Keratinocyte (primary cell): Measurements from ENCODE around the gene CR1L. TPM values are rescaled to one million over a fixed set of nuclear protein-coding genes. Genes with fewer than 3 reads are reported as not detected.
"Not testable (repeated sequence)": the region's sequence is repeated elsewhere in the genome, so short reads cannot be mapped to it uniquely, and the experiment has no call there.

Source experiments
- DNase-seq: peaks from one replicate; pipeline ENCODE4 v3.0.0-alpha.2; 2011; ENCODE audit warnings: low read depth, missing footprints, low spot score
- FAIRE-seq: peaks from 2 replicates; lab custom pipeline; 2011; peaks lifted over from hg19 to GRCh38; lab: Jason Lieb, UNC
- H2AFZ ChIP-seq: 2 replicates; pipeline ENCODE4 v1.6.0; 2012; ENCODE audit warnings: low read length, control low read depth, inconsistent platforms; ENCODE audit not compliant: control insufficient read depth
- H3K27ac ChIP-seq: 2 replicates; pipeline ENCODE4 v1.5.1; 2011; ENCODE audit warnings: low read length; ENCODE audit not compliant: control insufficient read depth, insufficient read depth
- H3K27me3 ChIP-seq: 3 replicates; pipeline ENCODE4 v1.6.0; 2011; ENCODE audit warnings: low read length; ENCODE audit not compliant: control insufficient read depth, insufficient read depth; ENCODE audit errors: extremely low read depth
- H3K36me3 ChIP-seq, 2 experiments: 2 replicates in 1 of 2; 3 replicates in 1 of 2; pipeline ENCODE4 v1.5.1; 2011; ENCODE audit warnings: low read length in 2 of 2, mild to moderate bottlenecking in 1 of 2; ENCODE audit not compliant: control insufficient read depth in 2 of 2, insufficient read depth in 2 of 2; ENCODE audit errors: extremely low read depth in 1 of 2
- H3K4me1 ChIP-seq: 3 replicates; pipeline ENCODE4 v1.5.1; 2011; ENCODE audit warnings: low read length; ENCODE audit not compliant: control insufficient read depth, insufficient read depth; ENCODE audit errors: extremely low read depth
- H3K4me2 ChIP-seq: 3 replicates; pipeline ENCODE4 v1.6.0; 2011; ENCODE audit warnings: low read depth, low read length; ENCODE audit not compliant: control insufficient read depth, insufficient read depth; ENCODE audit errors: extremely low read depth
- H3K4me3 ChIP-seq, 3 experiments: fragments of 200-600 bp in 1 of 3; sonication (generic) in 1 of 3; 2 replicates in 2 of 3; 3 replicates in 1 of 3; pipeline ENCODE4 v1.5.1; 2011 to 2016; ENCODE audit warnings: low read length in 3 of 3, mild to moderate bottlenecking in 3 of 3, control low read depth in 2 of 3, inconsistent platforms in 1 of 3, low read depth in 1 of 3, mixed read lengths in 1 of 3, mixed run types in 1 of 3, moderate library complexity in 1 of 3; ENCODE audit not compliant: control insufficient read depth in 2 of 3, insufficient read depth in 2 of 3; ENCODE audit errors: extremely low read depth in 1 of 3
- H3K79me2 ChIP-seq: 2 replicates; pipeline ENCODE4 v1.6.0; 2012; ENCODE audit warnings: low read length; ENCODE audit not compliant: control insufficient read depth, insufficient read depth
- H3K9ac ChIP-seq: 3 replicates; pipeline ENCODE4 v1.6.0; 2011; ENCODE audit warnings: low read length; ENCODE audit not compliant: control insufficient read depth, insufficient read depth; ENCODE audit errors: extremely low read depth
- H3K9me1 ChIP-seq: 3 replicates; pipeline ENCODE4 v1.6.0; 2011; ENCODE audit warnings: low read length; ENCODE audit not compliant: control insufficient read depth, insufficient read depth; ENCODE audit errors: extremely low read depth
- H3K9me3 ChIP-seq: 2 replicates; pipeline ENCODE4 v1.5.1; 2012; ENCODE audit warnings: low read depth, low read length; ENCODE audit not compliant: control insufficient read depth
- H4K20me1 ChIP-seq: 3 replicates; pipeline ENCODE4 v1.6.0; 2011; ENCODE audit warnings: low read length; ENCODE audit not compliant: control insufficient read depth, insufficient read depth; ENCODE audit errors: extremely low read depth
- CTCF ChIP-seq, 3 experiments: IDR thresholded peaks in 1 of 3; conservative IDR thresholded peaks in 1 of 3; optimal IDR thresholded peaks in 1 of 3; 2 replicates in 2 of 3; 3 replicates in 1 of 3; pipeline versions ENCODE3 to v1.5.1; 2011; ENCODE audit warnings: low read length in 3 of 3, mild to moderate bottlenecking in 3 of 3, moderate library complexity in 2 of 3, control low read depth in 1 of 3, inconsistent platforms in 1 of 3; ENCODE audit not compliant: insufficient read depth in 2 of 3; ENCODE audit errors: extremely low read depth in 1 of 3
- EZH2 ChIP-seq: IDR thresholded peaks from one replicate; pipeline ENCODE4 v1.6.1; 2012; ENCODE audit warnings: inconsistent platforms, mild to moderate bottlenecking, low read length, moderate library complexity
- dilution Hi-C: fragments of 300-500 bp; cut with MboI; formaldehyde crosslinking; loops from one replicate; pipeline ENCODE4 v1.7.0; 2020; ENCODE audit warnings: low sequenced_read_pairs; ENCODE audit not compliant: extremely low pct_ligation_motif_present
- polyA plus RNA-seq, 5 experiments: library from polyadenylated mRNA; depleted of rRNA in 3 of 5; stranded (reverse) in 3 of 5; stranded (forward) in 1 of 5; unstranded in 1 of 5; fragments of >200 nt; gene quantifications; 1 replicate in 1 of 5; 2 replicates in 3 of 5; 3 replicates in 1 of 5; pipeline versions ENCODE4 v1.2.1 to v1.2.3, GENCODE V29; 2011 to 2012; ENCODE audit warnings: missing spikeins in 2 of 5, low read depth in 1 of 5, low replicate concordance in 1 of 5

The CR1L gene
- polyA plus RNA-seq, 1 donor (not counting 4 experiments of a cell fraction or from before 2014, with no cell fraction given), result not detected

- Histone ChIP-seq H3K9me3 (no peaks in the 10 kb centered on the region), H3K9ac (no peak overlapping the region), H3K9me1 (no peaks in the 10 kb centered on the region), H3K36me3 (no peaks in the 10 kb centered on the region), H3K4me3 (no peak overlapping the region), H3K27me3 (no peaks in the 10 kb centered on the region), H3K79me2 (no peaks in the 10 kb centered on the region), H4K20me1 (no peaks in the 10 kb centered on the region), H3K4me2 (no peak overlapping the region), H2AFZ (no peak overlapping the region), H3K4me1 (no peaks in the 10 kb centered on the region), H3K27ac (no peak overlapping the region)
- no peak for TF ChIP-seq CTCF (optimal IDR thresholded peaks at IDR 0.05 in 1 of 3, IDR thresholded peaks at IDR 0.05 in 1 of 3, conservative IDR thresholded peaks at IDR 0.05 in 1 of 3; ENCODE audit: extremely low read depth in 1 of 3, insufficient read depth in 2 of 3, low read length in 3 of 3)
- no peak for TF ChIP-seq EZH2
- DNase-seq, result no peak
- dilution Hi-C loops, result no loop called here
- FAIRE-seq, result no peak
These were observed 74.3 kb downstream of the CR1L start for GRCh38 chr1:207719234-207719633.

GRCh38 chr1:207728200-207728858, 83.4 kb downstream of the CR1L start:
- H3K4me3 ChIP-seq, H3K9me3 ChIP-seq, H2AFZ ChIP-seq, H3K36me3 ChIP-seq, DNase-seq, H4K20me1 ChIP-seq, H3K27ac ChIP-seq, FAIRE-seq, H3K9ac ChIP-seq, H3K79me2 ChIP-seq, H3K4me1 ChIP-seq, H3K4me2 ChIP-seq, H3K9me1 ChIP-seq, dilution Hi-C loops, H3K27me3 ChIP-seq: not testable (repeated sequence)

- H3K9me1 ChIP-seq, DNase-seq, H4K20me1 ChIP-seq, H3K4me3 ChIP-seq, H3K9me3 ChIP-seq, H3K4me1 ChIP-seq, H3K36me3 ChIP-seq, H3K27me3 ChIP-seq, H3K79me2 ChIP-seq, H3K9ac ChIP-seq, H3K4me2 ChIP-seq, dilution Hi-C loops, H3K27ac ChIP-seq, FAIRE-seq, H2AFZ ChIP-seq: not testable (repeated sequence)
These were observed 92.7 kb downstream of the CR1L start for GRCh38 chr1:207737503-207738157.

GRCh38 chr1:207738158-207738659, 93.3 kb downstream of the CR1L start:
- FAIRE-seq, result peak; percentile 46
- H3K9me1 ChIP-seq, H3K27ac ChIP-seq, H3K36me3 ChIP-seq, H2AFZ ChIP-seq, H3K4me2 ChIP-seq, H3K4me3 ChIP-seq, H3K9ac ChIP-seq, H3K79me2 ChIP-seq, H4K20me1 ChIP-seq, DNase-seq, H3K4me1 ChIP-seq, dilution Hi-C loops, H3K9me3 ChIP-seq, H3K27me3 ChIP-seq: not testable (repeated sequence)
